ENCODE results near the gene CAMK1D.

DNA sequence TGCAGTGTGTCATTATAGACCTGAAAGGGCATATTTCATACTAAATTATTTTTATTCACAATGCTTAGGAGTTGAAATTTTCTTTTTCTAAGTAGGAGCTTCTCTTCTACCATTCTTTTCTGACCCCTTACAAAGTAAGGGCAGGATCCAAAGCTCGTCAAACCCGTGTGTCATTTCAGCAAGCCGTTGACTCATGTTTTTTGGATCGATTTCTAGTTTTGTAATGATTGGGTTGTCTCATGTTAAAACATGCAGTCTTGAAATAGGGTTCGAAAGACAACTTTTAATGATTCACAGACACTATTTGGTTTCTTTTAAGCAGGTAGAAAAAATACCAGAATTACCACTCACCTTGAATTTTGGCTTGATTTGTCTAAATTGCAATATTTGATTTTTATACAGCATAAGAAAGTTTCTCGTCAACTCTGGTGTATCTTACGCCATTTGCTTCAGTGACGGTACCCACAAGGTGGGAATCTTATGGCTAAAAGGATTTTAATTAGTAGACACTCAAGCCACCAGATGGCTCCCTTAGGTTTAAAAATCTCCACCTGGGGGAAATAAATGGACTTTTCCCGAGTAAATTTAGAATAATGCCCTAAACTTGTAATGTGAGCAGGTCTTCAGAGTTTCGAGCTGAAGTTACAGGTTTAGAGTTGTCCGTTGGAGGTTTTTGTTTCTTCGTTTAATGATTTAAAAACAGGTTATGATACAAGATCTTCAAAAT lies 368.8 kb downstream of the CAMK1D start:
- TF ChIP-seq GATA2 (IDR thresholded peaks at IDR 0.05; ENCODE audit: low read depth, low read length): no peak
- no peak for TF ChIP-seq GATA3 (IDR thresholded peaks at IDR 0.05; ENCODE audit: low read depth, low read length)
